DMS114 treated with DMSO at 0.1 percent for 48 hours (cell line): ENCODE results near the gene KCNQ1OT1.

Experiments used
- DNase-seq: peaks from one replicate; lab custom pipeline; 2025; ENCODE audit not compliant: unreplicated experiment; lab: John Stamatoyannopoulos, UW

KCNQ1OT1 gene

DNA sequence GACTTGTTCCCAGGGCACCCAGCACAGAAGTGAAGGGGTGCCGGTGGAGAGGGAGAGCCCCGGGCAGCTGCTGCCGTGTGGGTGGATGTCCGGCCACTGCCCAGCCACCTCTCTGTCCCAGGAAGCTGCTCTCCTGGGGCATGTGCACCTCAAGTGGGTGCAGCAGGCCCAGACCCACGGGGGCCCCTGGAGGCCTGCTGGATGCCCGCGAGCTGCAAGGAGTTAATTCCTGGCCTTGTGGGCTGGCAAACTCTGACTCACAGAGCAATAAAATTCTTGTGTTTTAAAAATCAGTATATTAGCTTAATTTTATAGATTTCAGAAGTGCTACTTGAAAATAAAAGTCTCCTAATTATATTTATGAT, 37.4 kb upstream of the KCNQ1OT1 start:
- no peak for DNase-seq

DNA sequence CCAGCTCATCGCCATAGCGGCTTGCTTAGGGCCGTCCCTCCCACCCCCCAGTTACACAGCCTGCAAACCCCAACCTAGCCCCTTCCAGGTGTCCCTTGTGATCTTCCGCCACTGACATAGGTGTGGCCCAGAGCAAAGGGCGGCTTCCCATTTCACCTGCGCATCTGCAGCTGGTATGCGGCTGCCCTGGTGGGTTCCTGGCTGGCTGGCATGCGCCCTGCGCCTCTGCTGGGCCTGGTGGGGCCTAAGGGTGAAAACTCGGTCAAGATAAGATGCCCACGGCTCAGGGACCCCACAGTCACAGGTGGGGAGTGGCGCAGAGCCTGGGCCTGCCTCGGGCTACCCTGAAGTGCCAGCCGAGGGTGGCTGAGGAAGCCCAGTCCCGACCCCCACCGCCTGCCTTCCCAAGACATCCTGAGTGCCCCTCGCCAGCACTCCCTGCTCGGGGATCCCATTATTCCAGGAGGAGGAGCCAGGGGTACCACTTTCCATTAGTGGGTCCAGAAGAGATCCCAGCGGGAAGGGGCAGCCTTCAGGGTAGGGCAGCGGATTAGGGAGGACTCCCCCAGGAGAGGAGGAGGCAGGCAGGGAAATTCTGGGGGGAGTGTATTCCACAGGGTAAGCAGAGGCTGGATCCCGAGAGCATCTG, 36.9 kb upstream of the KCNQ1OT1 start:
- no peak for DNase-seq

GRCh38 chr11:2735053-2735589, 35.3 kb upstream of the KCNQ1OT1 start:
- no peak for DNase-seq

DNA sequence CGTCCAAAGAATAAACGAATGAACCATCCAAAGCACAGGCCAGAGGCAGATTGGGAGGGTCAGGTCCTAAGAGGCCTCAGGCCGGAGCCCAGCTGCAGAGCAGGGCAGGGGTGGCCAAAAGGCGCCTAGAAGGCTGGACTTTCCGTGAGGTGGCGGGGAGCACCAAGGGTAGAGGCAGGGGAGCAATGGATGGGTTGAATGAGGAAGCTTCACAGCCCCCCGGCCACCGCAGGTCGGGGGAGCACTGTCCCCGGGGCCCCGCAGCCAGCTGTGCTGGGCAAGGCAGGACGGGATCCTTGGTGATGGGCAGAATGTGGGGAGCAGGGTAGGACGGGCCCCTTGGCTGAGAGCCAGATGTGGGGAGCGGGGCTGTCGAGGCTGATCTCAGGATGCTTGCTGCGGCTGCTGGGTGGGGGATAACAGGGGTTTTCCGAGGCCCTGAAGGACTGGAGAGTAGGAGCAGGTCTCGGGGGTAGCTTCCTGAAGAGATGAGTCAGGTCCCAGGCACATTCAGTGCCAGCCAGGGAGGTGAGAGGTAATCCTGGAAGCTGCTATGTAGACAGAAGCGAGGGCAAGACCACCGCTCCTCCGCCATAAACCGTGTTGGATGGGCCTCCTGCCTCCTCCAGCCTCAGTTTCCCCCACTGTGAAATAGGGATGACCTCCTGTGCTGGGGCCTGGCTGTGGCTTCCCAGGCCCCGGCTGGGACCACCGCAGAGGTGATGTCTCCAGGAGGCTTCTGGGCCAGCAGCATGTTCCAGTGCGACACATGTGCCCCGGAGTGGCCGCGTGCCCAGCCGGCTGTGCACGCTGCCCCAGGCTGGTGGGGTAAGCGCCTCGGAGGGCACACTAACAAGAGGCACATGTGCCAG, 34.6 kb upstream of the KCNQ1OT1 start:
- no peak for DNase-seq

- DNase-seq: no peak
Measured at GRCh38 chr11:2732940-2733628, 33.3 kb upstream of the KCNQ1OT1 start.

- no peak for DNase-seq
Measured at GRCh38 chr11:2732261-2732939, 32.6 kb upstream of the KCNQ1OT1 start.

GRCh38 chr11:2731130-2732125, 31.6 kb upstream of the KCNQ1OT1 start:
- DNase-seq: no peak

DNA sequence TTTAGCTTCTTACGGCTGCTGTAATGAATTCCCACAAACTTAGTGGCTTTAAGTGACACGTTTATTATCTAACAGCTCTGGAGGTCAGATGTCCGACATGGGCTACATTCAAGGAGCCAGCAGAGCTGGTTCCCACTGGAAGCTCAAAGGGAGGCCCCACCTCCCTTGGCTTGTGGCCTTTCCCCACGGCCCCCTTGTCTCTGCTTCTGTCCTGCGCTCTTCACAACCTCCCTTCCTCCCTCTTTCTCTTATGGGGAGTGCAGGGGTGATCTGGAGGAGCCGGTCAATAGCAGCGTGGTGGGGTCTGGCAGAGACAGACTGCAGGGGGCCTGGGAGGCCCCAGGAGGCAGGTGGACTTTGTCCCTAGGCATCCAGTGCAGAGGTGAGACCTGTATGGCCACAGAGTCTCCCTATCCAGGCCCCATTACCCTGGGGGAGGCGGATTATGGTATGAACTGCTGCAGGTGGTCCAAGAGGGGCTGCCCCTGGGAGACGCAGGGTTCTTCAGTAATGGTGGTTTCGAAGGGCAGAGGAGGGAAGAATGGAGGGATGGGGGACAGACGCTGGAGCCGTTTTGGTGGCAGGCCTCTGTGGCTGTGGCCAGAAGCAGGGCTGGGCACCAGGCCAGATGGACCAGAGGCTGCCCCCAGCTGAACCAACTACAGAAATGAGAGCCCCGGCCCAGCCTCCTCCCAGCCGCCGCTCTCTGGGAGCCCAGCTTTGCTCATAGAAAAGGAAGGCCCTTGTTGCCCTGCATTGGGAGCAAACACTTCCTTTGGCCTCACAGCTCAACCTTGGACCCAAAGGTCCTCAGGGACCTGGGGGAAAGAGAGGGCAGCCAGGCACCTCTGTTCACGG, 30.7 kb upstream of the KCNQ1OT1 start:
- DNase-seq: no peak

DNA sequence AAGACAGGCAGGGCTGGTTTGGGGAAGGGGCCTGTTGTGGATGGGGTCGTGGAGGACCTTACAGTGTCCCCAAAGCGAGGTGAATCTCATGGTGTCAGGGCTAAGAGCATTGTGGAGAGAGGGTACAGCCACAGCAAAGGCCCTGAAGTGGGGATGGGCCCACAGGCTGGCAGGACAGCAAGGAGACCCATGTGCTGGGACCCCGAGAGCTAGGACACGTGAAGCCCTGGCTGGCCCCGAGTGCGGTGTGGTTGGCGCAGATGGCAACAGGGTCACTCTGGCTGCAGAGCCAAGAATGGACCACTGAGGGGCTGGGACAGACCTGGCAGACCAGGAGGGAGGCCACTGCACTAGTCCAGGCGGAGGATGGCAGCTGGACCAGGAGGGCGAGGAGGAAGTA, 30.0 kb upstream of the KCNQ1OT1 start:
- DNase-seq: no peak

- no peak for DNase-seq
Measured at GRCh38 chr11:2728663-2729332, 29.0 kb upstream of the KCNQ1OT1 start.

- DNase-seq: no peak
Measured at GRCh38 chr11:2728128-2728662, 28.4 kb upstream of the KCNQ1OT1 start.

GRCh38 chr11:2726964-2727363, 27.2 kb upstream of the KCNQ1OT1 start:
- DNase-seq: no peak

GRCh38 chr11:2725368-2726300, 25.8 kb upstream of the KCNQ1OT1 start:
- DNase-seq: no peak

- no peak for DNase-seq
Measured at GRCh38 chr11:2724653-2725367, 25.0 kb upstream of the KCNQ1OT1 start.

DNA sequence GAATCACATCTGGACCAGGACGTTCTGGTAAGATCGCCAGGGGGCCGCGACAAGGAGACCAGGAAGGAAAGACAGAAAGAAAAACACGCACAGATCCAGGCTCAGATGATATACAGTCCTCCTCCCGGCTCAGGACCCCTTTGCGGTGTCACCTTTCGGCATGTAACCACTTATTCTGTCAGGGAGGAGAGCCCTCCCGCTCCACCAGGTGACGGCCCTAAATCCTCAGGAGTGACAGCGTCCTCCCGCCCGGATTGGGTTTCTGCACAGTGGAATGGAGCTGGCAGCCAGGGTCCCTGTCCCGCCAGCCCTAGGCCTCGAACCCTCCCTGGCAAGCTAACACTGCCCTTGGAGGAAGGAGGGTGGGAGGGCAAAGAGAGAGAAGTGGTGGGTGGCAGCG, 24.3 kb upstream of the KCNQ1OT1 start:
- DNase-seq: no peak

- no peak for DNase-seq
Measured at GRCh38 chr11:2722955-2723354, 23.2 kb upstream of the KCNQ1OT1 start.
